ENCODE results near the gene HIRA.
"Not testable (repeated sequence)": the region's sequence is repeated elsewhere in the genome, so short reads cannot be mapped to it uniquely, and the experiment has no call there.

Gene HIRA

DNA sequence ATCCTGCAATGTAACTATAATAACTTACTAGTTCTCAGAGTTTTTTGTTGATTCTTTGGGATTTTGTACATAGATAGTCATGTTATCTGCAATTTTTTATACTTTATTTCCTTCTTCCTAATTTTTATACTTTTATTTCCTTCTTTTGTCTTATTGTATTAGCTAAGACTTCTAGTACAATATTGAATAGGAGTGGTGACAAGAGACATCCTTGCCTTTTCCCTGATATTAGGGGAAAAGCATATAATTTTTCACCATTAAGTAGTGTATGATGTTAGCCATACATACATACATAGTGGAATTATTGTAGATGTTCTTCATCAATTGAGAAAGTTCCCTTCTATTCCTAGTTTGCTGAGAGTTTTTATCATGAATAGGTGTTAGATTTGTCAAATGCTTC lies 112.3 kb downstream of the HIRA start:
- DNase-seq (ENCODE audit: low spot score), result no peak
- TF ChIP-seq CTCF (IDR thresholded peaks at IDR 0.05; ENCODE audit: extremely low read depth, insufficient read depth, missing control alignments), result no peak
- in situ Hi-C loops (cut with MboI; ENCODE audit: low pct_unique_long_range_greater_than_20kb, low sequenced_read_pairs, unreplicated experiment), result no loop called here

DNA sequence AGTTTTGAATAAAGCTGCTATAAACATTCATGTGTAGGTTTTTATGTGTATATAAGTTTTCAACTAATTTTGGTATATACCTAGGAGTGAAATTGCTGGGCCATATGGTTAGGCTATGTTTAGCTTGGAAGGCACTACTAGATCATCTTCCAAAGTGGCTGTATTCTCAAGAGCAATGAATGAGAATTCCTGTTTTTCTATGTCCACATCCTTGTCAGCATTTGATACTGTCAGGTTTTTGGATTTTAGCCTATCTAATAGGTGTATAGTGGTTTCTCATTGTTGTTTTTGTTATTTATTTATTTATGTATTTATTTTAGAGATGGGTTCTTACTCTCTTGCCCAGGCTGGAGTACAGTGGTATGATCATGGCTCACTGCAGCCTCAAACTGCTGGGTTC lies 113.7 kb downstream of the HIRA start:
- no peak for DNase-seq (ENCODE audit: low spot score)
- no peak for TF ChIP-seq CTCF (IDR thresholded peaks at IDR 0.05; ENCODE audit: extremely low read depth, insufficient read depth, missing control alignments)
- in situ Hi-C loops (cut with MboI; ENCODE audit: low pct_unique_long_range_greater_than_20kb, low sequenced_read_pairs, unreplicated experiment), result no loop called here

DNA sequence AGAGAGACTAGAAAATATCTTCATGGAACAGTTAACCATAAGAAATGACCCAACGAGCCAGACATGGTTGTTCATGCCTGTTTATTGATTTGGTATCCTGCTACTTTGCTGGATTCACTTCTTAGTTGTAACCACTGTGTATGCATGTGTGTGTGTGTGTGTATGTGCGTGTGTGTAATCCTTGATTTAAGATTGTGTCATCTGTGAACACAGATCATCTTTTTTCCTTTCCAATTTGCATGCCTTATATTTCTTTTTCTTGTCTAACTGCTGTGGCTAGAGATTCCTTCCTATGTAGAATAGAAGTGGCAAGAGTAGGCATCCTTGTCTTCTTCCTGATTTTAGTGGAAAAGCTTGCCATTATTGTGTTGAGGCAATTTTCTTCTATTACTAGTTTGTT lies 123.7 kb downstream of the HIRA start:
- TF ChIP-seq CTCF (IDR thresholded peaks at IDR 0.05; ENCODE audit: extremely low read depth, insufficient read depth, missing control alignments), result no peak
- no peak for DNase-seq (ENCODE audit: low spot score)
- in situ Hi-C loops (cut with MboI; ENCODE audit: low pct_unique_long_range_greater_than_20kb, low sequenced_read_pairs, unreplicated experiment), result no loop called here

GRCh38 chr22:19306535-19306934 lies 125.0 kb downstream of the HIRA start:
- in situ Hi-C loops (cut with MboI; ENCODE audit: low pct_unique_long_range_greater_than_20kb, low sequenced_read_pairs, unreplicated experiment); DNase-seq (ENCODE audit: low spot score): not testable (repeated sequence)

GRCh38 chr22:19304547-19304946 lies 127.0 kb downstream of the HIRA start:
- in situ Hi-C loops (cut with MboI; ENCODE audit: low pct_unique_long_range_greater_than_20kb, low sequenced_read_pairs, unreplicated experiment), result no loop called here
- DNase-seq (ENCODE audit: low spot score), result no peak
- TF ChIP-seq CTCF (IDR thresholded peaks at IDR 0.05; ENCODE audit: extremely low read depth, insufficient read depth, missing control alignments), result no peak

- in situ Hi-C loops (cut with MboI; ENCODE audit: low pct_unique_long_range_greater_than_20kb, low sequenced_read_pairs, unreplicated experiment), result no loop called here
- DNase-seq (ENCODE audit: low spot score), result no peak
- TF ChIP-seq CTCF (IDR thresholded peaks at IDR 0.05; ENCODE audit: extremely low read depth, insufficient read depth, missing control alignments), result no peak
Observed at GRCh38 chr22:19303785-19304184, 127.7 kb downstream of the HIRA start.

DNA sequence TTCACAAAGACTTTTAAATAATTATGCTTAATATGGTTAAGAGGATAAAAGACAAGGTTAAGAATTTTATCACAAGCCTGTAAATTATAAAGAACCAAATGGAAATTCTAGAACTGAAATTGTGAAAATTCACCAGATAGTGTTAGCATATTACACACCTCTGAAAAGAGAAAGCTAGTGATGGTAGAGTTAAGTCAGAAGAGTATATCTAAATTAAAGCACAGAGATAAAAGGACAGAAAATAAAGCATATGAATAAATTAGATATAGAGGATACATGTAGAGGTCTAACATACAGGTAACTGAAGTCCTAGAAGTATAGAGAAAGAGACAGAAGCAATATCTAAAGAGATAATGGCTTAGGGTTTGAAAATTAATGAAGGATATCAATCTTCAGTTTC lies 135.8 kb downstream of the HIRA start:
- in situ Hi-C loops (cut with MboI; ENCODE audit: low pct_unique_long_range_greater_than_20kb, low sequenced_read_pairs, unreplicated experiment), result no loop called here

More for the DNA sequence above, 135.8 kb downstream of the HIRA start:
- no peak for DNase-seq (ENCODE audit: low spot score)
- TF ChIP-seq CTCF (IDR thresholded peaks at IDR 0.05; ENCODE audit: extremely low read depth, insufficient read depth, missing control alignments), result no peak

Data from GM13977 (cell line).